SK-N-SH (cell line): ENCODE data around the gene MAP3K6.

Experiments
- CTCF ChIP-seq: fragments of 200-600 bp; sonication (generic); IDR thresholded peaks from 2 replicates; pipeline ENCODE4 v1.6.1; 2017; ENCODE audit warnings: antibody characterized with exemption, mild to moderate bottlenecking, moderate library complexity
- EP300 ChIP-seq, 2 experiments: IDR thresholded peaks; 2 replicates each; pipeline versions ENCODE4 v1.4.0 to v1.6.1; 2012; ENCODE audit warnings: borderline replicate concordance in 1 of 2, low read depth in 1 of 2, low read length in 1 of 2
- EZH2phosphoT487 ChIP-seq: fragments of 200-600 bp; sonication (generic); IDR thresholded peaks from 2 replicates; pipeline ENCODE4 v1.6.1; 2017; ENCODE audit warnings: low read depth, mixed run types, mild to moderate bottlenecking, antibody characterized with exemption, moderate library complexity, borderline replicate concordance
- GABPA ChIP-seq: IDR thresholded peaks from 2 replicates; pipeline ENCODE4 v1.4.0; 2012; ENCODE audit warnings: low read depth, mild to moderate bottlenecking
- GATA2 ChIP-seq: sonication (generic); formaldehyde crosslinking; IDR thresholded peaks from 2 replicates; pipeline ENCODE4 v1.5.0; 2020; ENCODE audit warnings: mild to moderate bottlenecking, missing genetic modification reagents
- JUND ChIP-seq: IDR thresholded peaks from 2 replicates; pipeline ENCODE4 v1.4.0; 2012
- POLR2AphosphoS5 ChIP-seq: IDR thresholded peaks from 2 replicates; pipeline ENCODE4 v1.6.1; 2012; ENCODE audit warnings: low read depth, low read length
- RCOR1 ChIP-seq: fragments of 150-350 bp; IDR thresholded peaks from 2 replicates; pipeline ENCODE4 v1.6.1; 2017; ENCODE audit warnings: antibody characterized with exemption, low read length
- RFX5 ChIP-seq: IDR thresholded peaks from 2 replicates; pipeline ENCODE4 v1.6.1; 2012; ENCODE audit warnings: mild to moderate bottlenecking, improper control_type of control experiment, low read length
- SMC3 ChIP-seq: IDR thresholded peaks from 2 replicates; pipeline ENCODE4 v1.6.1; 2012; ENCODE audit warnings: low read depth, low read length, improper control_type of control experiment

DNA sequence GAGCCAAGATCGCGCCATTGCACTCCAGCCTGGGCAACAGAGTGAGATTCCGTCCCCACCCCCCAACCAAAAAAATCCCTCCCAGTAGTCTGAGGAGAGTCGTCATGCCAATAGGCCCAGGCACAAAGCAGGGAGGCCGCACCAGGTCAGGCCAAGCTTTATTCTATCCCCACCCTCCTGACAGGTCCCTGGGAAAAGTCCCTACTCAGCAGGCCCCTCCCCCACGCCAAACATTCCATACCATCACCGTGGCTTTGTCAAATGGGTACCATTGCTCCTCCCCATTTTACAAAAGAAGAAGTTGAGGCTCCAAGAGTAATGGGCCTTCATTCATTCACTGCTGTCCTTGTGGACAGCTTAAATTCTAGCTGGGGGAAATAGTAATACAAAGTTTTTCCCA is 31.0 kb upstream of the MAP3K6 start:
- TF ChIP-seq POLR2AphosphoS5, result no peak
- TF ChIP-seq GATA2 (CRISPR knock-in tag), result no peak
- no peak for TF ChIP-seq EZH2phosphoT487
- TF ChIP-seq EP300 (IDR thresholded peaks at IDR 0.05; ENCODE audit: borderline replicate concordance in 1 of 2, low read depth in 1 of 2, low read length in 1 of 2), result no peak
- no peak for TF ChIP-seq JUND
- no peak for TF ChIP-seq CTCF
- TF ChIP-seq SMC3, result no peak
- TF ChIP-seq RCOR1, result no peak
- TF ChIP-seq GABPA, result no peak
- TF ChIP-seq RFX5, result no peak
